Measurements from ENCODE around the gene SAFB2.

SAFB2 gene

GRCh38 chr19:5579697-5580096 lies 42.9 kb downstream of the SAFB2 start:
- no peak for DNase-seq (ENCODE audit: low read depth)

GRCh38 chr19:5579286-5579685 lies 43.3 kb downstream of the SAFB2 start:
- no peak for DNase-seq (ENCODE audit: low read depth)

- peak; percentile 31 for DNase-seq (ENCODE audit: low read depth)
Measured at GRCh38 chr19:5578097-5578846, 44.3 kb downstream of the SAFB2 start.

GRCh38 chr19:5575590-5575989 lies 47.0 kb downstream of the SAFB2 start:
- no peak for DNase-seq (ENCODE audit: low read depth)

GRCh38 chr19:5572556-5573286 lies 49.9 kb downstream of the SAFB2 start:
- DNase-seq (ENCODE audit: low read depth): no peak

- no peak for DNase-seq (ENCODE audit: low read depth)
Measured at GRCh38 chr19:5571777-5572176, 50.8 kb downstream of the SAFB2 start.

- DNase-seq (ENCODE audit: low read depth): no peak
Measured at GRCh38 chr19:5567970-5568407, 54.6 kb downstream of the SAFB2 start.

- DNase-seq (ENCODE audit: low read depth): no peak
Measured at GRCh38 chr19:5567360-5567969, 55.1 kb downstream of the SAFB2 start, which contains the start of gene TINCR. TINCR (minus strand) TSS chr19:5567953.

- no peak for DNase-seq (ENCODE audit: low read depth)
Measured at GRCh38 chr19:5564930-5565329, 57.6 kb downstream of the SAFB2 start.

- DNase-seq (ENCODE audit: low read depth): no peak
Measured at GRCh38 chr19:5563935-5564612, 58.5 kb downstream of the SAFB2 start.

GRCh38 chr19:5563008-5563431 lies 59.6 kb downstream of the SAFB2 start:
- no peak for DNase-seq (ENCODE audit: low read depth)

- no peak for DNase-seq (ENCODE audit: low read depth)
Measured at GRCh38 chr19:5562280-5562679, 60.3 kb downstream of the SAFB2 start.

GRCh38 chr19:5561559-5561958 lies 61.0 kb downstream of the SAFB2 start:
- DNase-seq (ENCODE audit: low read depth): no peak

- no peak for DNase-seq (ENCODE audit: low read depth)
Measured at GRCh38 chr19:5560156-5560555, 62.4 kb downstream of the SAFB2 start.

GRCh38 chr19:5559804-5560133 lies 62.8 kb downstream of the SAFB2 start:
- no peak for DNase-seq (ENCODE audit: low read depth)

GRCh38 chr19:5558101-5558621 lies 64.4 kb downstream of the SAFB2 start:
- DNase-seq (ENCODE audit: low read depth): no peak

GRCh38 chr19:5557691-5558090 lies 64.9 kb downstream of the SAFB2 start:
- DNase-seq (ENCODE audit: low read depth): no peak

- DNase-seq (ENCODE audit: low read depth): no peak
Measured at GRCh38 chr19:5554828-5555227, 67.7 kb downstream of the SAFB2 start.

- no peak for DNase-seq (ENCODE audit: low read depth)
Measured at GRCh38 chr19:5553892-5554291, 68.7 kb downstream of the SAFB2 start.

GRCh38 chr19:5547881-5548280 lies 74.7 kb downstream of the SAFB2 start:
- DNase-seq (ENCODE audit: low read depth): no peak

GRCh38 chr19:5545984-5546383 lies 76.6 kb downstream of the SAFB2 start:
- DNase-seq (ENCODE audit: low read depth): no peak

- no peak for DNase-seq (ENCODE audit: low read depth)
Measured at GRCh38 chr19:5545051-5545450, 77.5 kb downstream of the SAFB2 start.

All from stimulated activated CD8-positive, alpha-beta memory T cell treated with anti-CD3 and anti-CD28 coated beads, Interleukin-12 subunit alpha, Interleukin-12 subunit beta, amount 100 ng/mL, for 4 hours (primary cell).